A549 (cell line): ENCODE results near the gene HGS. TPM values are rescaled to one million over a fixed set of nuclear protein-coding genes. Genes with fewer than 3 reads are reported as not detected.

Experiments
- ATAC-seq, 2 experiments: fragments of 200-7000 bp in 1 of 2; fragments of >200 bp in 1 of 2; cut with Nextera tagmentation in 1 of 2; cut with Tn5 transposase in 1 of 2; 3 replicates each; pipeline versions ENCODE4 v1.8.0 to v1.9.1; 2018 to 2020; ENCODE audit warnings: mild to moderate bottlenecking in 1 of 2, moderate library complexity in 1 of 2
- CTCF ChIA-PET: fragments of 300-600 bp; sonication (Branson Sonifier 250); formaldehyde crosslinking; extraction: SDS; loops from one replicate; lab custom pipeline; 2021; ENCODE audit warnings: antibody characterized with exemption, inconsistent platforms; lab: Yijun Ruan, JAX
- POLR2A ChIA-PET: fragments of 350-600 bp; formaldehyde crosslinking; extraction: SDS; loops from one replicate; lab custom pipeline; 2021; ENCODE audit warnings: antibody characterized with exemption, inconsistent platforms; lab: Yijun Ruan, JAX
- DNase-seq, 2 experiments: peaks; one replicate each; pipeline versions ENCODE4 v3.0.0 to v3.0.0-alpha.2; 2011 to 2016; ENCODE audit warnings: low read depth in 1 of 2, low spot score in 1 of 2
- FAIRE-seq: peaks from 2 replicates; lab custom pipeline; 2011; peaks lifted over from hg19 to GRCh38; lab: Jason Lieb, UNC
- H3K27ac ChIP-seq, 2 experiments: fragments of >200 bp; sonication (Bioruptor Twin); formaldehyde crosslinking; 3 replicates each; pipeline ENCODE4 v1.5.1; 2016 to 2017
- H3K4me1 ChIP-seq: fragments of >200 bp; sonication (Bioruptor Twin); formaldehyde crosslinking; 3 replicates; pipeline ENCODE4 v1.6.1; 2016
- H3K4me2 ChIP-seq: fragments of >200 bp; sonication (Bioruptor Twin); formaldehyde crosslinking; 3 replicates; pipeline ENCODE4 v1.6.1; 2016
- H3K4me3 ChIP-seq: fragments of >200 bp; sonication (Bioruptor Twin); formaldehyde crosslinking; 3 replicates; pipeline ENCODE4 v1.5.1; 2016
- H3K9me3 ChIP-seq: fragments of >200 bp; sonication (Bioruptor Twin); formaldehyde crosslinking; 3 replicates; pipeline ENCODE4 v1.6.1; 2016
- CBX2 ChIP-seq: fragments of 200-600 bp; sonication (generic); IDR thresholded peaks from 2 replicates; pipeline ENCODE4 v1.6.1; 2016; ENCODE audit warnings: low read depth, mild to moderate bottlenecking, borderline replicate concordance
- EHF ChIP-seq: fragments of 250-450 bp; sonication (Bioruptor Pico); IDR thresholded peaks from 2 replicates; pipeline ENCODE4 v1.5.0; 2020; ENCODE audit warnings: mild to moderate bottlenecking
- EP300 ChIP-seq, 2 experiments: fragments of >200 bp; sonication (Bioruptor Twin); formaldehyde crosslinking; IDR thresholded peaks; 2 replicates in 1 of 2; 3 replicates in 1 of 2; pipeline ENCODE4 v1.6.1; 2016 to 2017
- ESRRA ChIP-seq: fragments of 150-350 bp; IDR thresholded peaks from 2 replicates; pipeline ENCODE4 v1.6.1; 2014; ENCODE audit warnings: mild to moderate bottlenecking, low read length, borderline replicate concordance
- GATA3 ChIP-seq: IDR thresholded peaks from 2 replicates; pipeline ENCODE4 v1.6.1; 2012; ENCODE audit warnings: borderline replicate concordance
- HOXB5 ChIP-seq: fragments of 250-450 bp; sonication (Bioruptor Pico); IDR thresholded peaks from 2 replicates; pipeline ENCODE4 v1.5.0; 2020; ENCODE audit warnings: mild to moderate bottlenecking, moderate library complexity
- MAZ ChIP-seq: fragments of 150-350 bp; IDR thresholded peaks from 2 replicates; pipeline ENCODE4 v1.6.1; 2014; ENCODE audit warnings: antibody characterized with exemption, low read depth, low read length, borderline replicate concordance
- MYC ChIP-seq: IDR thresholded peaks from 2 replicates; pipeline ENCODE4 v1.6.1; 2012; ENCODE audit warnings: mild to moderate bottlenecking, inconsistent platforms, low read length, improper control_type of control experiment, borderline replicate concordance
- NFE2L2 ChIP-seq: fragments of 150-350 bp; conservative IDR thresholded peaks from 2 replicates; pipeline ENCODE4 v1.6.1; 2014; ENCODE audit warnings: low read length
- PHF8 ChIP-seq: fragments of 200-600 bp; sonication (generic); IDR thresholded peaks from 2 replicates; pipeline ENCODE4 v1.6.1; 2016; ENCODE audit warnings: low read depth, mild to moderate bottlenecking, antibody characterized with exemption, moderate library complexity, borderline replicate concordance
- RAD21 ChIP-seq, 2 experiments: fragments of >200 bp in 1 of 2; sonication (Bioruptor Twin) in 1 of 2; formaldehyde crosslinking in 1 of 2; IDR thresholded peaks in 1 of 2; conservative IDR thresholded peaks in 1 of 2; 2 replicates in 1 of 2; 3 replicates in 1 of 2; pipeline ENCODE4 v1.6.1; 2012 to 2018; ENCODE audit warnings: inconsistent platforms in 1 of 2
- RARB ChIP-seq: fragments of 250-450 bp; sonication (Bioruptor Pico); IDR thresholded peaks from 2 replicates; pipeline ENCODE4 v1.8.0; 2021; ENCODE audit warnings: mild to moderate bottlenecking, moderate library complexity
- RCOR1 ChIP-seq: fragments of 150-350 bp; IDR thresholded peaks from 2 replicates; pipeline ENCODE4 v1.6.1; 2014; ENCODE audit warnings: antibody characterized with exemption, low read length, low read depth
- SREBF2 ChIP-seq: fragments of 450-650 bp; IDR thresholded peaks from 2 replicates; pipeline ENCODE4 v1.6.1; 2014; ENCODE audit warnings: mild to moderate bottlenecking, moderate library complexity
- TP53 ChIP-seq: fragments of 250-450 bp; sonication (Bioruptor Pico); IDR thresholded peaks from 2 replicates; pipeline ENCODE4 v1.5.0; 2021; ENCODE audit warnings: mild to moderate bottlenecking, moderate library complexity
- ZC3H11A ChIP-seq: fragments of 450-650 bp; IDR thresholded peaks from 2 replicates; pipeline ENCODE4 v1.6.1; 2014; ENCODE audit warnings: antibody characterized with exemption, mild to moderate bottlenecking
- WGBS: methylation state at CpG from one replicate; pipeline ENCODE4 v1.1.6; 2017; ENCODE audit errors: missing lambda C conversion rate; 5-methylcytosine and 5-hydroxymethylcytosine counted together
- polyA plus RNA-seq, 4 experiments: library from polyadenylated mRNA; depleted of rRNA in 3 of 4; stranded (reverse); fragments of >200 nt; fragmentation: RNase III in 1 of 4; extraction: RNeasy Plus Mini Kit Qiagen cat#74134 plus additional on column Dnase treatment in 1 of 4; gene quantifications; 2 replicates in 3 of 4; 3 replicates in 1 of 4; pipeline ENCODE4 v1.2.3, GENCODE V29; 2011 to 2017
- TF ChIP-seq, protein P1 (sequence below): fragments of 150-350 bp; IDR thresholded peaks from 2 replicates; pipeline ENCODE4 v1.6.1; 2014; ENCODE audit warnings: low read depth, mild to moderate bottlenecking, low read length
- TF ChIP-seq, protein P2 (sequence below): fragments of 250-450 bp; sonication (Bioruptor Pico); IDR thresholded peaks from 2 replicates; pipeline ENCODE4 v1.5.0; 2020; ENCODE audit warnings: low read depth, mild to moderate bottlenecking, moderate library complexity

The HGS gene
- polyA plus RNA-seq, 2 of the 4 experiments (the other 2 are of a cell fraction) = 85.9 to 130 TPM

DNA sequence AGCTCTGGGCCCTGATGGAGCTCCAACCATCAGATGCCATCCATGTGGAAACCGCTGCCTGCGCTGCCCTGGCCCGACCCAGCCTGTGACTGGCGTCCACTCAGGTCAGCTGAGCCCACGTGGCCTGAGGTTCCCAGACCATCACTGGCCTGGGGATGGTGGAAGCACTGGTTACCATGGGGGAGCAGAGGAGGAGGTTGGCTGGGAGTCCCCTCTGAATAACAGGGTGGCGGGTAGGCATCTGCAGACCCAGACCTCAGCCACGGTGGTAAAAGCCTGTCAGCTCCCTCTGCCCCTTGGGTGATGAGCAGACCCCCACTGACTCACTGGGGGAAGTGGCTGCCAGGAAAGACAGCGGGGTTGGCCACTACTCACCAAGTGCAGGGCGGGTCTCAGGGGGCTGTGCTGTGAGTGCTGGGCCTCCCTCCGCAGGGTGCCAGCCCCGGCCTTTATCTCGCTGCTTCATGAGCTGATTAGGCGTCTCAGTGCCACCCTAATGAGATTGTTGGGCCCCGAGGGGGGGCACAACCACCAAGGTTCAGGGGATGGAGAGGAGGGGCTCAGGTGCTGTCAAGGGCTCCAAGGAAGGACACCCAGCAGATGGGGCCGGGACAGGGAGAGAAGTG is 27.6 kb upstream of the HGS start, which contains the start of gene PDE6G:
PDE6G (minus strand) TSS at position 425 of the 626 bp plus-strand sequence. CDS start 3,237 bp downstream, outside the sequence.
- no peaks in the 10 kb centered on the region for H3K9me3 ChIP-seq
- H3K4me3 ChIP-seq = no peak within 1 kb of the TSS
- peak within 1 kb of the TSS in 1 of 2 experiments; percentile 2; a peak in 1 of 6 replicates for H3K27ac ChIP-seq
- FAIRE-seq (no peak), DNase-seq (no peak), ATAC-seq (0 out of 6 replicates have a peak, but pooled peaks of 1 of the 2 experiments have one; percentile 5)
- TF ChIP-seq HOXB5 (CRISPR knock-in tag) = no peak
- TF ChIP-seq MYC = no peak
- no peak for TF ChIP-seq CBX2
- POLR2A ChIA-PET = interaction anchor here (1.0 to 1.4 kb wide), 2 partner anchors 11 to 19 kb away, joined by 3 read pairs; partner anchors contain the start of genes CCDC137, NPLOC4 and TSPAN10
- CTCF ChIA-PET = interaction anchor here (0.8 to 3.4 kb wide), 7 partner anchors 9 to 55 kb away, joined by 3 to 17 read pairs (median 4); no protein-coding TSS in a partner anchor
- WGBS = 83% methylated on average over 15 of the region's 15 CpGs
- H3K4me1 ChIP-seq = peaks cover 9% of the 10 kb centered on the region
- no peak within 1 kb of the TSS for H3K4me2 ChIP-seq

DNA sequence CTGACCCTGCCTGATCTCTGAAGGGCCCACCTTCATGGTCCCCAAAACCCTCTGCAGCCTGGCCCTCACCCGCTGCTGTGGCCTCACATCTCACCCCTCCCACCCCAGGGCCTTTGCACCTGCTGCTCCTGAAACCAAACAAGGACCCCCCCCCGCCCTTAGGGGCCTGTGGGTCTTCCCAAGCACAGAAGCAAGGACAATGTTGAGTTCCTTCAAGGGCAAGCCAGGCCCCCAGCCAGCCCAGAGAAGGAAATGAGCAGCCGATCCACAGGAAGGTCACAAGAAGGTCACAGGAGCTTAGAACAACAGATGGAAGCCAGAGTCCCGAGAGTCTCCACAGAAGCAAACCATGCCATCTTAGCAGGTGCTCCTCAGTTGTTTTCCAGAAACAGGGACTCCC is 27.0 kb upstream of the HGS start:
- 87% methylated on average over 3 of the region's 4 CpGs for WGBS
- ATAC-seq (no peak), FAIRE-seq (no peak), DNase-seq (no peak)
- TF ChIP-seq PHF8 (no peak), MAZ (no peak), ZC3H11A (no peak), SREBF2 (no peak), GATA3 (no peak), ESRRA (no peak), RAD21 (conservative IDR thresholded peaks at IDR 0.05 in 1 of 2, IDR thresholded peaks at IDR 0.05 in 1 of 2) (no peak), RARB (CRISPR knock-in tag) (no peak), TP53 (CRISPR knock-in tag) (no peak), EHF (CRISPR knock-in tag) (no peak), NFE2L2 (no peak)
- TF ChIP-seq, protein P1, sequence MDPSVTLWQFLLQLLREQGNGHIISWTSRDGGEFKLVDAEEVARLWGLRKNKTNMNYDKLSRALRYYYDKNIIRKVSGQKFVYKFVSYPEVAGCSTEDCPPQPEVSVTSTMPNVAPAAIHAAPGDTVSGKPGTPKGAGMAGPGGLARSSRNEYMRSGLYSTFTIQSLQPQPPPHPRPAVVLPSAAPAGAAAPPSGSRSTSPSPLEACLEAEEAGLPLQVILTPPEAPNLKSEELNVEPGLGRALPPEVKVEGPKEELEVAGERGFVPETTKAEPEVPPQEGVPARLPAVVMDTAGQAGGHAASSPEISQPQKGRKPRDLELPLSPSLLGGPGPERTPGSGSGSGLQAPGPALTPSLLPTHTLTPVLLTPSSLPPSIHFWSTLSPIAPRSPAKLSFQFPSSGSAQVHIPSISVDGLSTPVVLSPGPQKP = no peak
- no peak overlapping the region for H3K4me3 ChIP-seq
- H3K9me3 ChIP-seq = no peaks in the 10 kb centered on the region
- CTCF ChIA-PET = interaction anchor here (1.1 to 3.4 kb wide), 5 partner anchors 15 to 55 kb away, joined by 3 to 17 read pairs (median 6); no protein-coding TSS in a partner anchor
- H3K4me1 ChIP-seq = peaks cover 3% of the 10 kb centered on the region
- no peak overlapping the region for H3K27ac ChIP-seq
- POLR2A ChIA-PET = interaction anchor here (1.4 kb wide), 1 partner anchor 20 kb away, joined by 3 read pairs; the partner anchor contains the start of genes NPLOC4 and TSPAN10
- H3K4me2 ChIP-seq = no peak overlapping the region

DNA sequence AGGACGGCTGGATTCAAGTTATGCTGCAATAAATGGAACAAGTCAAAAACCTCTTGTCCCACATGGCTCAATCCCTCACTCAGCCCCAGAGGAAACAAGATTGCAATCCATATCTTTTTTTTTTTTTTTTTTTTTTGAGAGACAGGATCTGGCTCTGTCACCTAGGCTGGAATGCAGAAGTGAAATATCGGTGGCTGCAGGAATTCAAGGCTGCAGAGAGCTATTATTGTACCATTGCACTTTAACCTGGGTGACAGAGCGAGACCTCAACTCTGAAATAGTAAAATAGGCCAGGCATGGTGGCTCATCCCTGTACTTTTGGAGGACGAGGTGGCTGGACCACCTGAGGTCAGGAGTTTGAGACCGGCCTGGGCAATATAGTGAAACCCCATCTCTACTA is 24.8 kb upstream of the HGS start:
- Histone ChIP-seq H3K4me1 (no peaks in the 10 kb centered on the region), H3K4me2 (no peak overlapping the region), H3K4me3 (no peak overlapping the region), H3K9me3 (no peaks in the 10 kb centered on the region), H3K27ac (no peak overlapping the region)
- POLR2A ChIA-PET = no interaction called here
- DNase-seq (no peak), FAIRE-seq (no peak), ATAC-seq (no peak)
- 83% methylated on average over 5 of the region's 5 CpGs for WGBS
- CTCF ChIA-PET = interaction anchor here (1.2 to 2.0 kb wide), 2 partner anchors 18 to 43 kb away, joined by 3 to 5 read pairs; no protein-coding TSS in a partner anchor
- TF ChIP-seq SREBF2 = no peak
- no peak for TF ChIP-seq NFE2L2
- TF ChIP-seq, protein P2, sequence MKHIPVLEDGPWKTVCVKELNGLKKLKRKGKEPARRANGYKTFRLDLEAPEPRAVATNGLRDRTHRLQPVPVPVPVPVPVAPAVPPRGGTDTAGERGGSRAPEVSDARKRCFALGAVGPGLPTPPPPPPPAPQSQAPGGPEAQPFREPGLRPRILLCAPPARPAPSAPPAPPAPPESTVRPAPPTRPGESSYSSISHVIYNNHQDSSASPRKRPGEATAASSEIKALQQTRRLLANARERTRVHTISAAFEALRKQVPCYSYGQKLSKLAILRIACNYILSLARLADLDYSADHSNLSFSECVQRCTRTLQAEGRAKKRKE (CRISPR knock-in tag) = no peak
- no peak for TF ChIP-seq RCOR1
- no peak for TF ChIP-seq EP300 (IDR thresholded peaks at IDR 0.05)
